ENCODE results near the gene EYS. TPM values are rescaled to one million over a fixed set of nuclear protein-coding genes. Genes with fewer than 3 reads are reported as not detected.

The EYS gene
- total RNA-seq, 1 experiment from 2014 or later, result not detected

DNA sequence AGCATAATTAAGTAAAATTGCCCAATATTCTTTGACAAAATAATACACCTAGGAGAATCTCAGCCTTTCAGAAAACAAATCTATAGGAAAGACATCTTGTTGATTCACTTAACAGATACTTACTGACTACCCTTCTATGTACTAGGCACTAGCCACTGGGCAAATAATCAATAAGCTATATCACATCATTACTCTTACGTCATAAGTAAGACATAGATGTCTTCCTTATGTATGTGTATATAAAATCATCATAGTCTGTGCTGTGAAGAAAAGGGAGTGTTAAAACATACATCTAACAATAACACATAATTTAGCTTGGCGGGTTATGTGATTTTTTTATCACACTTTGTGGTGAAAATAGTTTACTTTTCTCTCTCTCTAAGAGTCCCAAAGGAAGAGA lies 733.9 kb downstream of the EYS start:
- Histone ChIP-seq H3K27ac (no peak overlapping the region), H3K4me1 (replicated peaks) (no peaks in the 10 kb centered on the region), H3K9me3 (replicated peaks) (peaks cover 3% of the 10 kb centered on the region; the same call in 1 of the 2 replicates), H3K27me3 (replicated peaks) (no peaks in the 10 kb centered on the region), H3K36me3 (no peaks in the 10 kb centered on the region), H3K4me3 (no peak overlapping the region)
- DNase-seq (ENCODE audit: low read depth in 1 of 2, low spot score in 2 of 2), result no peak

DNA sequence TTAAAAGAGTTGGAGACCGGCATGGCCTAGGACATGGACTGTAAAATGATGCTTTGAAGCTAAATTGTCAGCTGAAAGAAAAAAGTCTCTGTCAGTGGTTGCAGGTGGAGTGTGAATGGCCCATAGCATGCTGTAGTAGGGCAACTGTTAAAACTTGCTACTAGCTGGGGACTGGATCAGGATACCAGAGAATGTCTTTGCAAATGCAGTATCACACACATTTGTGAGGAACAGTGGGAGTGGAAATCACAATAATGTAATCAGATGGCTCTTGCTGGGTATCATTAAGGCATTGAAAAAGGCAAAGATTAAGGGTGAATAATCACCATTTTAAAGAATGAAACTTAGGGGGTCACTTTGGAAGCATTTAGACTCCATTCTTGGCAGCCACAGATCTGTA lies 737.9 kb downstream of the EYS start:
- Histone ChIP-seq H3K27ac (no peak overlapping the region), H3K27me3 (replicated peaks) (no peaks in the 10 kb centered on the region), H3K9me3 (replicated peaks) (no peaks in the 10 kb centered on the region), H3K4me1 (replicated peaks) (no peaks in the 10 kb centered on the region), H3K36me3 (no peaks in the 10 kb centered on the region), H3K4me3 (no peak overlapping the region)
- no peak for DNase-seq (ENCODE audit: low read depth in 1 of 2, low spot score in 2 of 2)

DNA sequence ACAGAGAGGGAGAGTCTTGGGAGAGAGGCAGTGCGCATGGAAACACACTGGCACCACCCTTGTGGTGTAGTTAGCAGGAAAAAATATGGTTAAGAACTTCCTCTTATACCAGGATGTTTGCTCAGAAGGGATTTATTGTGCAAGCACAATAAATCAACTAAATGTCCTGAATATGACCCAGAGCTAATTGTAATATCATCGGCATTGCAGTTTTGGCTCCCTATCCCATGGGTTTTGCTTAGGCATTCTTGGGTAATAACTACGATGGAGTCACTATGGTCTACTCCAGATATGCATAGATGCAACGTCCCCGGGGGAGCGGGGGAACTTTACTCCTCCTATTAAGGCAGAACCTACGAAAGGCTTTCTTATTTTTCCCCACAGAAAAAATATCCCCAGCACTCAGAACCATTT lies 751.6 kb downstream of the EYS start:
- H3K27me3 ChIP-seq (replicated peaks), result no peaks in the 10 kb centered on the region
- no peak overlapping the region for H3K27ac ChIP-seq
- no peaks in the 10 kb centered on the region for H3K9me3 ChIP-seq (replicated peaks)
- no peaks in the 10 kb centered on the region for H3K36me3 ChIP-seq
- no peaks in the 10 kb centered on the region for H3K4me1 ChIP-seq (replicated peaks)
- H3K4me3 ChIP-seq, result no peak overlapping the region
- no peak for DNase-seq (ENCODE audit: low read depth in 1 of 2, low spot score in 2 of 2)

DNA sequence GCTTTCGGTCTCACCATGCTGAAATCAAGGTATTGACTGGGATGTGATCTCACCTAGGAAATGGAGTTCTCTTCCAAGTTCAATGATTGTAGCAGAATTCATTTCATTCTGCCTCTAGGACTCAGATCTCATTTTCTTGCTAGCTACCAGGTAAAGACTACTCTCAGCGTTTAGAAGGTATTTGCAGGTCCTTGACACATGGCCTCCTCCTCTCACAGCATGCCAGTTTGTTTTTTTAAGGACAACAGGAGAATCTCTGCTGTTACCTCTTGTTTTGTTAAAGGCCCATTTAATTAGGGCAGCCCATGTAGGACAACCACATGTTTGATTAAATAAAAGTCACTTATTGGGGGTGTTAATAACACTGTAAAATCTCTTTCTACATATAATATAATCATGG lies 757.8 kb downstream of the EYS start:
- Histone ChIP-seq H3K4me3 (no peak overlapping the region), H3K36me3 (no peaks in the 10 kb centered on the region), H3K4me1 (replicated peaks) (no peaks in the 10 kb centered on the region), H3K27me3 (replicated peaks) (no peaks in the 10 kb centered on the region), H3K27ac (no peak overlapping the region), H3K9me3 (replicated peaks) (no peaks in the 10 kb centered on the region)
- DNase-seq (ENCODE audit: low read depth in 1 of 2, low spot score in 2 of 2), result no peak

DNA sequence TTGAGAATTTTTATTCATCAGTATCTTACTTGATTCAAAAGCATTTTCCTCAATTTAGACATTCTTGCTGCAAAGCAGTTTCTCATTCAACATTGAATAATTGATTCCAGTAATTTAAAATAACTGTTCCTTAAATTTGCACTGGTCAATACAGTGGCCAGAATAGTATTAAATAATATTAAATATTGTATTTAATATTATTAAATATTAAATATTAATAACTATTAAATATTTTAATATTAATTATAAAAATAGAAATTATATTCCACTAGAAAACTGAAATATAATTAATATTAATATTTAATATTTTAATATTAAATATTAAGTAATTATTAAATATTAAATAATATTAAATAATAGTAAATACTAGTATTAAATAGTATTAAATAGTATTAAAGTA lies 758.8 kb downstream of the EYS start:
- Histone ChIP-seq H3K36me3 (no peaks in the 10 kb centered on the region), H3K4me3 (no peak overlapping the region), H3K27ac (no peak overlapping the region), H3K27me3 (replicated peaks) (no peaks in the 10 kb centered on the region), H3K4me1 (replicated peaks) (no peaks in the 10 kb centered on the region), H3K9me3 (replicated peaks) (no peaks in the 10 kb centered on the region)
- no peak for DNase-seq (ENCODE audit: low read depth in 1 of 2, low spot score in 2 of 2)

DNA sequence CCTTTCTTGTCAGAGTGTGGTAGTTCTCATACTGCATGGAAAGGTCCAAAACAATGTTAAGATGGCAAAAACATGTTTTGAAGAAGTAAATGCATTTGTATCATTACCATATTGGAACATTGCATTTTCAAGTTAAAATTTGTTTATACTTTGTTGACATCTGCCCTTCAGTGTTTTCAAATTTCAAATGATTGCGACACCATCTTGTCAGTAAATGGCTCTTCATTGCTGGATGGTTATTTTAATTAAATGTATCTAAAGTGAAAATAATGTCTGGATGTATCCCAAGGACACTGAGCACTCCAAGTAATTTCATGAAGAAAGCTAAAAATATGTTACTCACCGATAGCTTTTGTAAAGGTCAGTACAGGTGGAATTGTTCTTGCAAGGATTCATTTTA lies 761.6 kb downstream of the EYS start:
- Histone ChIP-seq H3K4me1 (replicated peaks) (no peaks in the 10 kb centered on the region), H3K9me3 (replicated peaks) (no peaks in the 10 kb centered on the region), H3K27ac (no peak overlapping the region), H3K27me3 (replicated peaks) (no peaks in the 10 kb centered on the region), H3K36me3 (no peaks in the 10 kb centered on the region), H3K4me3 (no peak overlapping the region)
- DNase-seq (ENCODE audit: low read depth in 1 of 2, low spot score in 2 of 2), result no peak

DNA sequence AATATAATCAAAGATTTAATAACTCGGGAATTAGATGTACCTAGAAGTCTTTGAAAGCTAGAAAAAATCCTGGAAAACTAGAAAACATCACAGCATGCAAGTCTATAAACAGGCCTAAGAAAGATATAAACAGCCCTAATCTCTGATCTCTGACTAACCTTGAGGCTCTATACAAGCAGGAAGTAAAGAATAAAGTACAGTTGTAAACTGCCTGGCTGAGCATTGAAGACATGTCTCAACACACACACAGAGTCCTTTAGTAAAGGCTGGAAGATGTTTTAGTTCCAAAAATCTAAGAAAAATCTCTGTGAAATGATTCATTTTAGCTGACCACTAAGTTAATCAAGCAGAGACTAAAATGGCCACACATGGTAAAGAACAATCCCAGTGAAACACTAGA lies 774.5 kb downstream of the EYS start:
- no peak overlapping the region for H3K27ac ChIP-seq
- DNase-seq (ENCODE audit: low read depth in 1 of 2, low spot score in 2 of 2), result no peak
- H3K4me3 ChIP-seq, result no peak overlapping the region
- H3K4me1 ChIP-seq (replicated peaks), result no peaks in the 10 kb centered on the region
- no peaks in the 10 kb centered on the region for H3K27me3 ChIP-seq (replicated peaks)
- H3K36me3 ChIP-seq, result no peaks in the 10 kb centered on the region
- H3K9me3 ChIP-seq (replicated peaks), result no peaks in the 10 kb centered on the region

DNA sequence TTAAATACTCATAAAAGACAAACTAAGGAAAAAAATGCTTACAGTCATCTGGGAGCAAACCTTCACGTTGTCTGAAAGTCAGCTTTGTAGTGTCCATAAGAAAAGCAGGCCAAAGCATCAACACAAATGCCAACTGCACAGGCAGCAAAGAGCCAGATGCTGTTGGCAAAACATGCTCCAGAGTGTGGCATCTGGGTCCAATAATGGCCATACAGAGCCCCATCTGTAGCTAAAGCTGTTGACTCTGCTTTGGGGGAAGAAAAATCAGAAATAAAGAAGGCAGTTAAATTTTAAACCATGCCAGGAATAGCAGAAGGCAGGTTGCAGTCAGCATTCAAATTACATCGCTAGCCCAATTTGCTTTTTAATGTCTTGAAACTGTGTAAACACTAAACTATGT lies 776.3 kb downstream of the EYS start:
- Histone ChIP-seq H3K9me3 (replicated peaks) (no peaks in the 10 kb centered on the region), H3K27ac (no peak overlapping the region), H3K4me3 (no peak overlapping the region), H3K4me1 (replicated peaks) (no peaks in the 10 kb centered on the region), H3K36me3 (no peaks in the 10 kb centered on the region), H3K27me3 (replicated peaks) (no peaks in the 10 kb centered on the region)
- DNase-seq (ENCODE audit: low read depth in 1 of 2, low spot score in 2 of 2), result no peak

DNA sequence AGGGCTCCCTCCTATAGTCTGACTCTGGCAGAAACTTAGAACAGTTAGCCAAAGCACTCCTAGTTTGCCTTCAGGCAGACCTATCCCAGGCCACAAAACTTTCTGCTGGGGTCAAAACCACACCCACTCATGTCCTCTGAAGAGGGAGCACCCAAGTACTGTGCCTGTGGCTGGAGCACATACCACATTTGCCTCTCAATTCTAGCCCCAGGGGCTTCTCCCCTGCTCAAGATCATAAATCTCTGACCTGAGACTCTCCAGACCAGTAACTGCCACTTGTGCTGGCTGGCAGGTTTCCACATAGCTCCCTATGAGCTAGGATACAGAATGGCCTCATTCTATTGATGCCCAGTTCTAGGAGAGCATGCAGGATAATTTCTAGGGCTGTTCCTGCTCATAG lies 781.0 kb downstream of the EYS start:
- Histone ChIP-seq H3K4me1 (replicated peaks) (no peaks in the 10 kb centered on the region), H3K27me3 (replicated peaks) (no peaks in the 10 kb centered on the region), H3K36me3 (no peaks in the 10 kb centered on the region), H3K9me3 (replicated peaks) (no peaks in the 10 kb centered on the region), H3K27ac (no peak overlapping the region), H3K4me3 (no peak overlapping the region)
- no peak for DNase-seq (ENCODE audit: low read depth in 1 of 2, low spot score in 2 of 2)

DNA sequence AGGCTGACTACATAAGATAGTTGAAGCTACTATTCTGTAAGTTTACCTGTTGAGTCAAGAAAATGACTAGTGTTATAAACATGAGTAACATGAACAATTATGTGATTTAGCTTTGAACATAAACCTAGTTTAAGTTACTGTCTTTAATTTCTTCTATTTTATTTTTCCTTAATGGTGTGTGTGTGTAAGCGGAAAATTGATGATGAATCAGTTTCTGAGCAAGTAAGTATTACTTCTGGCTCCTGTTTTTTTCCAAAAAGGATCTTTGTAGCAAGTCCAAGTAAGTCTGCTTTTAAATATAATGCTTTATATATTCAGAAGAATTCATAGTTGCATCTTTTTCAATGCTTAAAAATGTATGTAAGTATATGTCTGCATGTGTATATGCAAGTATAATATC lies 786.8 kb downstream of the EYS start:
- Histone ChIP-seq H3K9me3 (replicated peaks) (0 out of 2 replicates have a peak, but pooled peaks cover 3% of the 10 kb centered on the region), H3K27ac (no peak overlapping the region), H3K4me3 (no peak overlapping the region), H3K36me3 (no peaks in the 10 kb centered on the region), H3K27me3 (replicated peaks) (no peaks in the 10 kb centered on the region), H3K4me1 (replicated peaks) (no peaks in the 10 kb centered on the region)
- DNase-seq (ENCODE audit: low read depth in 1 of 2, low spot score in 2 of 2), result no peak

DNA sequence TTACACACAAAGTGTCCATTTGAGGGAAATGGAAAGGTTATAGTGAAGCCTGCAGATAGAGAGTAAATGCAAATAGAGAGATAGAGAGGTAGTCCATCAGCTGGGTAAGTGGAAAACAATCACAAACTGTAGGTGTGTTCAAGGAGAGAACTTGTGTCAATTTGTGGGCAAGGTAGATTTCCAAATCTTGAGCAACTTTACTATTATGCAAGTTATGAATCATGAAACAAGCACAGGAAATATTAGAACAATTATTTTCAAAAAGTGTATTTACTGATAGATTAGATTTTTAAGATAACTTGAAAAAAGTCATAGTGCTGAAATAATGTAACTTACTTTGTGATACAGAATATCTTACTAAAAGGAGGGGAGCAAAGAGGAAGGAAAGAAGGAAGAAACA lies 792.9 kb downstream of the EYS start:
- no peak for DNase-seq (ENCODE audit: low read depth in 1 of 2, low spot score in 2 of 2)
- H3K4me1 ChIP-seq (replicated peaks), result no peaks in the 10 kb centered on the region
- 0 out of 2 replicates have a peak, but pooled peaks cover 3% of the 10 kb centered on the region for H3K9me3 ChIP-seq (replicated peaks)
- H3K27me3 ChIP-seq (replicated peaks), result no peaks in the 10 kb centered on the region
- H3K4me3 ChIP-seq, result no peak overlapping the region
- no peaks in the 10 kb centered on the region for H3K36me3 ChIP-seq
- H3K27ac ChIP-seq, result no peak overlapping the region

DNA sequence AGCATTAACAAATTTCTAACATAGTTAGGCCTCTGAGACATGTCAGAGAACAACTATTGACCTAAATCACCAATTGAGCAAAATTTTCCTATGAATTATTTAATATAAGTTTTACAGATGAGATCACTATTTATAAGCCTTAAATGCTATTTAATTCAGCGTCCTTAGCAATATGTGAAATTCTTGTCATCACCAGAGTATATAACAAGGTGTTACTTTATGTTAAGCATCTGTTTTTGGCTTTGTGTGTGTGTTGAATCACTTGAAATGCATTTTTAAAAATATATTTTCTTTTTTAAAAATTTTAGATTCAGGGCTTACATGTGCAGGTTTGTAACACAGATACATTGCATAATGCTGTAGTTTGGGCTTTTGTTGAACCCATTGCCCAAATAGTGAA lies 794.1 kb downstream of the EYS start:
- no peaks in the 10 kb centered on the region for H3K27me3 ChIP-seq (replicated peaks)
- H3K9me3 ChIP-seq (replicated peaks), result no peaks in the 10 kb centered on the region; the same call in 1 of the 2 replicates
- no peak overlapping the region for H3K27ac ChIP-seq
- H3K36me3 ChIP-seq, result no peaks in the 10 kb centered on the region
- H3K4me1 ChIP-seq (replicated peaks), result no peaks in the 10 kb centered on the region
- no peak overlapping the region for H3K4me3 ChIP-seq
- no peak for DNase-seq (ENCODE audit: low read depth in 1 of 2, low spot score in 2 of 2)

DNA sequence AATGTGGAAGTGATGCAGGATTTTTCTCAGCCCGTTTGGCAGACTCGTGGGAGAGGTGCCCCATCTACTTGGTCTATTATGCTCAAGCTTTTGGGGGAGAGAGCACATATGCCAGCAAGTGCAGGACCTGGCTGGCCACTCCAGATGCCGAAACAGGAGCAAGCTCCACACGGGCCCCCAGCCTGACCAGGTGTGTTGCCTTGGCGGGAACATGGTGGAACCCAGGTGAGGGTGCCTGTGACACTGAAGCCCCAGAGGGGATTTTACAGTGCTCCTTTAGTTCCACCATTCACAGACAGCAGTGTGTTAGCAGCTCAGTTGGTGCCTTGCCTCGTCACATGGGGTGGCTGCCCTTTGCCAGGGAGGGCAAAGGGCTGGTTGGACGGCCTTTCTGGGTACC lies 798.9 kb downstream of the EYS start:
- Histone ChIP-seq H3K27ac (no peak overlapping the region), H3K9me3 (replicated peaks) (no peaks in the 10 kb centered on the region; the same call in 1 of the 2 replicates), H3K36me3 (no peaks in the 10 kb centered on the region), H3K4me3 (no peak overlapping the region), H3K27me3 (replicated peaks) (no peaks in the 10 kb centered on the region), H3K4me1 (replicated peaks) (no peaks in the 10 kb centered on the region)
- DNase-seq (ENCODE audit: low read depth in 1 of 2, low spot score in 2 of 2), result no peak

DNA sequence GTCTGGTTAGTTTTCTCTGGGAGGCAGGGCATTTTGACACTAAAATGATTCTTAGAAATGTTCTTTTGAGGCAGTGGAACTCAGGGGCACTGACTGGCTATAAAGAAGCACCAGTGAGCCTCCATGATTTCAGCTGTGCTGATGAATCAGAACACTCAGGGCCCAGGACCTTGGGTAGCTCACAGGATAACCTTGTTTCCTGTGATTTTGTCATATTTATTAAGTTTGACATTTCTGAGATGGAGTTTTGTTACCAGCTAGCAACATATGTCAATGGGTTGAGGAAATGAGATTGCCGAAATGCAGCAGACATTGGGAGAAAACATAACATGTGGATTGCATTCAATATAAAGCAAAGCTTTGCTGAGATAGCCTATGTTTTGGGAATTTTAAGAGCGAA lies 802.4 kb downstream of the EYS start:
- DNase-seq (ENCODE audit: low read depth in 1 of 2, low spot score in 2 of 2), result no peak
- Histone ChIP-seq H3K4me1 (replicated peaks) (no peaks in the 10 kb centered on the region), H3K27ac (no peak overlapping the region), H3K4me3 (no peak overlapping the region), H3K9me3 (replicated peaks) (no peaks in the 10 kb centered on the region; the same call in 1 of the 2 replicates), H3K27me3 (replicated peaks) (no peaks in the 10 kb centered on the region), H3K36me3 (no peaks in the 10 kb centered on the region)

DNA sequence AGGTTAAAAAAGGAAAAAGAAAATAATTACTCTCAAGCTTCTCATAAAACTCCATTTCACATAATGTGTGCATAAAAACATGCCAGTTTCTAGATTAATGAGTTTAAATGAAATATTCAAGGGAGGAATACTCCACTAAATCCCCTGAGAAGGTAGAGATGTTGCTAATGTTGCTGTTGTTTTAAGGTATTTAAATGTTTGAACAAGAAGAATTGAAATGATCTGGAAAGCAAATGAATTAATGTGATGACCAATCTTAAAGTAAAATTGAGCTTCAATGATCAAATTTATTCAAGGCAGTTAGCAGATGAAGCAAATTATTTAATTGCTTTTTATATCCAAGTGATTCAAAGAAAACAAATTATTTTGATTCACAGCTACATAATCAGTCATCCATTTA lies 804.4 kb downstream of the EYS start:
- Histone ChIP-seq H3K9me3 (replicated peaks) (no peaks in the 10 kb centered on the region), H3K27me3 (replicated peaks) (no peaks in the 10 kb centered on the region), H3K27ac (no peak overlapping the region), H3K36me3 (no peaks in the 10 kb centered on the region), H3K4me1 (replicated peaks) (no peaks in the 10 kb centered on the region), H3K4me3 (no peak overlapping the region)
- no peak for DNase-seq (ENCODE audit: low read depth in 1 of 2, low spot score in 2 of 2)

Measured in SJSA1 (cell line).